Measurements from ENCODE around the gene ZFPM1. TPM values are rescaled to one million over a fixed set of nuclear protein-coding genes. Genes with fewer than 3 reads are reported as not detected.
"Not testable (repeated sequence)": the region's sequence is repeated elsewhere in the genome, so short reads cannot be mapped to it uniquely, and the experiment has no call there.

The ZFPM1 gene
- total RNA-seq, 1 donor from 2014 or later: 5.7 TPM

DNA sequence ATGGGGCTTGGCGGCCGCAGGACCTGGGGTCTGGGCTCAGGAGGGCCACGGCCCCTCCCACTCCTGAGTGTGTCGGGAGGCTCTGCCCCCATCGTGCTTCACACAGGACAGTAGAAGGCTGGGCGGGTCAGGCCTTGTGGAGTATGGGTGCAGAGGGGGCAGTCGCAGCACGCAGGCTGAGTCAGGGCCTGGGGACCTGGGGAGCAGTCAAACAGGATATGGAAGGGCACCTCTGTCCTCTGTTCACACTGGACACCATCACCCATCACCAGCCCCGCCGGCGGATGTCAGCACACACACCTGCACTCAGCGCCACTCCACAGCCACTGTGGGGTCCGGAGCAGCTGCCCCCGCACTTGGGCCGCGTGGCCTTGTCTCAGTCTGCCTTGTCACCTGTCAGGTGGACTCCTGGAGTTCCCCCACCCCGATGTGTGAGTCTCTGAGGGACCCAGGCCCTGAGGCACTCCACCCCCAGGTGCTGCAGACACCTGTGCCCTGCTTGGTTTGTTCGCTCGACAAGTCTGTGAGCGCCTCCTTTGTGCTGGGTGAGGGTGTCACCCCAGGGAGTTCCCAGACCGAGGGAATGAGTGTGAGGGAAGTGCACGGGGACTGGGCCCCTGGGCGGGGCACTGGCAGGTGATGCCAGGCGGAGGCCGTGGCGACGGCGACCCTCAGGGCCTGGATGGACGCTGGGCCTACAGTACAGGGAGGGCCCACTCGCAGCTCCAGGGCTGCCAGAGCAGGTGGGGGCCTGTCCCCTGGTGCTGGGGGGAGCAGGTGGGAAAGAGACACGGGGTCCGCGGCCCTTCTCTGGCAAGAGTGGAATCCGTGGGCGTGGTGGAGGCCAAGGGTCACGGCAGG, 31.7 kb downstream of the ZFPM1 start:
- DNase-seq: no peak
- TF ChIP-seq, protein P1, sequence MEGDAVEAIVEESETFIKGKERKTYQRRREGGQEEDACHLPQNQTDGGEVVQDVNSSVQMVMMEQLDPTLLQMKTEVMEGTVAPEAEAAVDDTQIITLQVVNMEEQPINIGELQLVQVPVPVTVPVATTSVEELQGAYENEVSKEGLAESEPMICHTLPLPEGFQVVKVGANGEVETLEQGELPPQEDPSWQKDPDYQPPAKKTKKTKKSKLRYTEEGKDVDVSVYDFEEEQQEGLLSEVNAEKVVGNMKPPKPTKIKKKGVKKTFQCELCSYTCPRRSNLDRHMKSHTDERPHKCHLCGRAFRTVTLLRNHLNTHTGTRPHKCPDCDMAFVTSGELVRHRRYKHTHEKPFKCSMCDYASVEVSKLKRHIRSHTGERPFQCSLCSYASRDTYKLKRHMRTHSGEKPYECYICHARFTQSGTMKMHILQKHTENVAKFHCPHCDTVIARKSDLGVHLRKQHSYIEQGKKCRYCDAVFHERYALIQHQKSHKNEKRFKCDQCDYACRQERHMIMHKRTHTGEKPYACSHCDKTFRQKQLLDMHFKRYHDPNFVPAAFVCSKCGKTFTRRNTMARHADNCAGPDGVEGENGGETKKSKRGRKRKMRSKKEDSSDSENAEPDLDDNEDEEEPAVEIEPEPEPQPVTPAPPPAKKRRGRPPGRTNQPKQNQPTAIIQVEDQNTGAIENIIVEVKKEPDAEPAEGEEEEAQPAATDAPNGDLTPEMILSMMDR (IDR thresholded peaks at IDR 0.05; ENCODE audit: borderline replicate concordance): no peak
- Histone ChIP-seq H3K36me3 (peaks cover 6% of the 10 kb centered on the region), H3K9me3 (replicated peaks) (no peaks in the 10 kb centered on the region), H3K4me1 (peaks cover 7% of the 10 kb centered on the region), H3K27ac (replicated peaks) (no peak overlapping the region), H3K4me3 (no peak overlapping the region), H3K27me3 (ENCODE audit: low read depth) (no peaks in the 10 kb centered on the region)
- intact Hi-C loops (cut with micrococcal nuclease): no loop called here

DNA sequence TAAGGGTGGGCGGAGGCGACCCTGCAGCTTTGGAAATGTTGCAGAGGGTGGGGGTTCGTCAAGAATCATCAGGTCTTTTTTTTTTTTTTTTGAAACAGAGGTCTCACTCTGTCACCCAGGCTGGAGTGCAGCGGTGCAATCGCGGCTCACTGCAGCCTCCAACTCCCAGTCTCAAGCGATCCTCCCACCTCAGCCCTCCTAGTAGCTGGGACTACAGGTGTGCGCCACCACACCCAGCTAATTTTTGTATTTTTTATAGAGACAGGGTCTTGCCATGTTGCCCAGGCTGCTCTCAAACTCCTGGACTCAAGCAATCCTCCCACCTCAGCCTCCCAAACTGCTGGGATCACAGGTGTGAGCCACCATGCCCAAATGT, 32.3 kb downstream of the ZFPM1 start:
- H3K36me3 ChIP-seq; DNase-seq; H3K4me1 ChIP-seq; intact Hi-C loops (cut with micrococcal nuclease); H3K27me3 ChIP-seq (ENCODE audit: low read depth); H3K4me3 ChIP-seq; H3K27ac ChIP-seq (replicated peaks); H3K9me3 ChIP-seq (replicated peaks): not testable (repeated sequence)

DNA sequence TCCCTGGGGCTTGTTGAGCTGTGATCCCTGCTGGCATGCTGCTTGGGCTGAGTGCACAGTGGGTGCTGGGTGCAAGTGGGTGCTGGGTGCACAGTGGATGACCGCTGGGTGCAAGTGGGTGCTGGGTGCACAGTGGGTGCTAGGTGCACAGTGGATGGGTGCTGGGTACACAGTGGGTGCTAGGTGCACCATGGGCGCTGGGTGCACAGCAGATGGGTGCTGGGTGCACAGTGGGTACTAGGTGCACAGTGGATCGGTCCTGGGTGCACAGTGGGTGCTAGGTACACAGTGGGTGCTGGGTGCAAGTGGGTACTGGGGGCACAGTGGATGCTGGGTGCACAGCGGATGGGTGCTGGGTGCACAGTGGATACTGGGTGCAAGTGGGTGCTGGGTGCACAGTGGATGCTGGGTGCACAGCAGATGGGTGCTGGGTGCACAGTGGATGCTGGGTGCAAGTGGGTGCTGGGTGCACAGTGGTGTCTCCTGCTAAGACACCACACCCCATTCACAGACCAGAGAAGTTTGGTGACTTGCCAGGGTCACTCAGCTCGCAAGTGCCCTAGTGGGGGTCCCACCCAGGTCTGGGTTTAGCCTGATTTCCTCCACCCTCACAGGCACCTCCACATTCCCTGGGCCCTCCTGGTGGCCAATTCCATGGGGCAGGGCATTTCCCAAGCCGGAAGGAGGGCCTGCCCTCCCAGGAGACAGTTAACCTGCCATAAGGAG, 33.5 kb downstream of the ZFPM1 start:
- H3K36me3 ChIP-seq: peaks cover 6% of the 10 kb centered on the region
- intact Hi-C loops (cut with micrococcal nuclease): no loop called here
- H3K27ac ChIP-seq (replicated peaks): no peak overlapping the region
- no peak overlapping the region for H3K4me3 ChIP-seq
- H3K4me1 ChIP-seq: no peaks in the 10 kb centered on the region
- no peaks in the 10 kb centered on the region for H3K9me3 ChIP-seq (replicated peaks)
- H3K27me3 ChIP-seq (ENCODE audit: low read depth): no peaks in the 10 kb centered on the region
- TF ChIP-seq, protein P1 (IDR thresholded peaks at IDR 0.05; ENCODE audit: borderline replicate concordance): no peak
- no peak for DNase-seq

DNA sequence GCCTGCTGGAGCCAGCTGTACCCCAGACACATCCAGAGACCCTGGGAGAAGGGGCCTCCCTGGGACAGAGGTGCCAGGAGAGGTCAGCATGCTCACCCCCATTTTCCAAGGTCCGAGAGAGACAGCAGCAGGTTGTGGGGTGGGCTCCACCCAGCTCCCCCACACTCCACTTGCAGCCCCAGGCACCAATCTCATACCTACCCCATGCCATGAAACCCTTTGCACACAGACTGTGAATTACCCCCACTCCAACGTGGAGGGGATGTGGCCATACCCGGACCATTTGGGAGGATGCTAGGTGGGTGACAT, 34.0 kb downstream of the ZFPM1 start:
- intact Hi-C loops (cut with micrococcal nuclease): no loop called here
- TF ChIP-seq, protein P1 (IDR thresholded peaks at IDR 0.05; ENCODE audit: borderline replicate concordance): no peak
- Histone ChIP-seq H3K9me3 (replicated peaks) (no peaks in the 10 kb centered on the region), H3K4me3 (no peak overlapping the region), H3K36me3 (peaks cover 6% of the 10 kb centered on the region), H3K4me1 (no peaks in the 10 kb centered on the region), H3K27ac (replicated peaks) (no peak overlapping the region), H3K27me3 (ENCODE audit: low read depth) (no peaks in the 10 kb centered on the region)
- no peak for DNase-seq

DNA sequence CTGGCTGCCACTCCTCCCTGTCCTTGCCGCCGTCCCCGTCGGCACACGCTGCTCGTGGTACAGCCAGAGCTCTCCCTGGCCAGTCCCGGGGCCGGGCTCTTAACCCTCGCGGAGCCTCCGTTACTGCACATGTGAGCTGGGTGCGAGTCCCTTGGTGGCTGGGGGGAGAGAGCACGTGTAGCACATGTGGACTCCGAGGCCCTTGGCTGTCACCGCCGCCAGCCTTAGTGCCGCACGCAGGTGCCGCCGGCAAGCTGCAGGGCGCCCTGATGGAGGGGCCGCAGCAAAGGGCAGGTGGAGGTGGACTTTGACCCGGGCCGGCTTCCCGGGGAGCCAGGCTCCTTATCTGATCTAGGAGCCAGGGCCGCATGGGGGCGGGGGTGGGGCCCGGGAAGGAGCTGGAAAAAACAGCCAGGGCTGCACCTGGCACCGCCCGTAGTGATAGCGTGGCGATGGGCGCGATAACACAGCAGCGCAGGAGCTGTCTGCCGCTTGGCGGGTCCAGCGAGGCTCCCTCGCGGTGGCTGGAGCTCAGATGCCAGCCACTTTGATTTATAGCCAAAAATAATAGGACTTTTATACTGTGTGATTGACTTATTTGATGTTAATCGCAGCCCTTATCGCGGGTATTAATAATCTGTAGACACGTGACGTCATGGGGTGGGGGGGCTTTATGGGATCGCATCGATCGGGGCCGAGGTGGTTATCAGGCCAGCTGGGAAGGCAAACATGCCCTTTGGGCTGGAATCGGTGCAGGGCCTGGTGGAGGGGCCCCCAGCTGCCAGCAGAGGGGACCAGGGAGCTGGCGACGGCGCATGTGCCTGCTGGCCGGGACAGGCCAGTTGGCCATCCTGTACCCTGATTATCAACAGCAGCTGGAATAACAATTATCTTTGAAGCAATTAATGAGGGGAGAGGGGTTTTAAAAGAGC, 35.1 kb downstream of the ZFPM1 start:
- no peak overlapping the region for H3K27ac ChIP-seq (replicated peaks)
- H3K9me3 ChIP-seq (replicated peaks): no peaks in the 10 kb centered on the region
- peaks cover 6% of the 10 kb centered on the region for H3K36me3 ChIP-seq
- no peak overlapping the region for H3K4me3 ChIP-seq
- no peaks in the 10 kb centered on the region for H3K4me1 ChIP-seq
- TF ChIP-seq, protein P1 (IDR thresholded peaks at IDR 0.05; ENCODE audit: borderline replicate concordance): no peak
- intact Hi-C loops (cut with micrococcal nuclease): no loop called here
- H3K27me3 ChIP-seq (ENCODE audit: low read depth): no peaks in the 10 kb centered on the region
- DNase-seq: no peak
